Activated CD4-positive, alpha-beta T cell treated with anti-CD3 and anti-CD28 coated beads, Interleukin-2, amount 10 ng/mL, durations not matched to agents 24 days and 14 days (primary cell): ENCODE measurements around the gene IGSF10. TPM values are rescaled to one million over a fixed set of nuclear protein-coding genes. Genes with fewer than 3 reads are reported as not detected.

Experiments
- DNase-seq: peaks from one replicate; pipeline ENCODE4 v3.0.0; 2022
- H3K27ac Mint-ChIP-seq: one replicate; pipeline ENCODE4 v1.8.0; 2022; ENCODE audit warnings: mild to moderate bottlenecking, mixed read lengths
- H3K27me3 Mint-ChIP-seq: one replicate; pipeline ENCODE4 v1.8.0; 2022; ENCODE audit warnings: mixed read lengths
- H3K36me3 Mint-ChIP-seq: one replicate; pipeline ENCODE4 v1.8.0; 2022; ENCODE audit warnings: low read depth, mild to moderate bottlenecking, mixed read lengths
- H3K4me1 Mint-ChIP-seq: one replicate; pipeline ENCODE4 v1.8.0; 2021; ENCODE audit warnings: mixed read lengths
- H3K4me3 Mint-ChIP-seq: one replicate; pipeline ENCODE4 v1.8.0; 2022; ENCODE audit warnings: mild to moderate bottlenecking, moderate library complexity, mixed read lengths
- H3K9me3 Mint-ChIP-seq: one replicate; pipeline ENCODE4 v1.8.0; 2021; ENCODE audit warnings: mixed read lengths
- intact Hi-C: fragments of 100-400 bp; cut with micrococcal nuclease; formaldehyde crosslinking; loops from one replicate; pipeline ENCODE4 v1.15.1; 2023
- total RNA-seq: library from RNA; stranded (reverse); gene quantifications from 2 replicates; pipeline ENCODE4 v1.2.3, GENCODE V29; 2022

Gene IGSF10
- total RNA-seq, 1 donor from 2014 or later: not detected

DNA sequence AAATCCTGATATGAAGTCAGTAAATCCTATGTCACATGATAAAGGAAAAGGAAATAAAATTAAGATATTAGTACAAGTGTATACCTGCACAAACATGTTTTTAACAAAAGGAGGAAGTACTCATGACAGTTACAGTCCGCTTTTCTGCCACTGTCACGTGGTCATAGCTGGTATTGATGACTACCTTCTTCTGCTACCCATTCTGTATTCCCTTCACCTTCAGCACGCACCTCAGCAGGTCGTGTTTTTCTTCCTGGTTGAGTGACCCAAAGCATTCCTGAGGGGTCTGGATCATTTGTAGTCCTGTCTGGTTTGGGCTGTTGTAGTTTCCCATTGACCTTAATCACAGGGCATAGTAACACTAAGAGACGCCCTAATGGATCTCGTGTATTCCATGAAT is 41.1 kb downstream of the IGSF10 start:
- no peak for DNase-seq
- intact Hi-C loops: loop anchor here (10.0 kb wide), 1 partner anchor 125 kb away; no protein-coding TSS in a partner anchor
- Mint-ChIP-seq H3K4me3 (no peak overlapping the region), H3K36me3 (no peaks in the 10 kb centered on the region), H3K9me3 (no peaks in the 10 kb centered on the region), H3K27ac (no peak overlapping the region), H3K4me1 (no peaks in the 10 kb centered on the region), H3K27me3 (peaks cover 4% of the 10 kb centered on the region)

DNA sequence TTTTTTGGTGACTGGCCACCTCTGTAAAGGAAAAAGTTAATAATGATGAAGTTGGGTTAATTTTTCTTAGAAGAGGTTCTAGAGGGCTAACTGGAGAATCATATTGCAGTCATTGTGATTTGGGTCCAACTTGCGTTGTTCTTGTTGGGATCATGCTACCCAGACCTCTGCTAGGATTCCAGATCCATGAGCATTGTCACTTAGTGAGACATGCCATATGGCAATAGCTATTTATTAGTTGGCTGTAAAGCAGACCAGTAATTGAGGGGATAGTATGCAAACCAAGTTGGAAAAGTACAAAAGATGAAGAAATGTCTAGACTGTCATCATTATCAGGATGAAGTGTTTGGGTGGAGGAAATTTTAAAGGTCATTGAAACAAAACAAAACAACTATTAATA is 45.6 kb downstream of the IGSF10 start:
- no peak for DNase-seq
- no peak overlapping the region for H3K4me3 Mint-ChIP-seq
- no peaks in the 10 kb centered on the region for H3K36me3 Mint-ChIP-seq
- H3K27ac Mint-ChIP-seq: no peak overlapping the region
- no peaks in the 10 kb centered on the region for H3K4me1 Mint-ChIP-seq
- H3K27me3 Mint-ChIP-seq: peaks cover 4% of the 10 kb centered on the region
- intact Hi-C loops: loop anchor here (10.0 kb wide), 1 partner anchor 120 kb away; no protein-coding TSS in a partner anchor
- H3K9me3 Mint-ChIP-seq: no peaks in the 10 kb centered on the region

DNA sequence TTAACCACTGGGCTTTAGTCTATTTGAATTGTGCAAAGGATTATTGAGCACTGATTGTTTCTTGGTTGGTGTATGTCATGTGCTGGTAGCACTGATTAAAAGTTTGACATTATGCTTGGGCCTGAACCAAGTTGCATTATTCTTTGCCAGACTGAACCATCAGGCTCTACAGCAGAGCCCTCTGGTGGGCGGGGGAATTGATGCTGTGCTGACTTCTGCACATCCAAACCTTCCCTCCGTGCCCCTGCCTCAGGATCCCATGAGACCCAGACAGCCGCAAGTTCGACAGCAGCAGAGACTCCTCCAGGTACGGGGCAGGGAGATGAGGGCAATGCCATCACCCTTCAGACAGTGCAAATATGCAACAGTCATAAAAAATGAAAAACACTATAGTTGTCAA is 47.9 kb downstream of the IGSF10 start:
- no peak for DNase-seq
- no peaks in the 10 kb centered on the region for H3K4me1 Mint-ChIP-seq
- no peaks in the 10 kb centered on the region for H3K36me3 Mint-ChIP-seq
- H3K27ac Mint-ChIP-seq: no peak overlapping the region
- intact Hi-C loops: loop anchor here (10.0 kb wide), 1 partner anchor 118 kb away; no protein-coding TSS in a partner anchor
- no peak overlapping the region for H3K4me3 Mint-ChIP-seq
- peaks cover 4% of the 10 kb centered on the region for H3K27me3 Mint-ChIP-seq
- H3K9me3 Mint-ChIP-seq: no peaks in the 10 kb centered on the region

Other genes with a start within 250 kb of the IGSF10 start
- gene P2RY14, start 182.5 kb downstream of the IGSF10 start, total RNA-seq: 2.5 and 3.0 TPM in 2 replicates
- 1.0 and 1.4 TPM in 2 replicates for gene GPR87, start 144.2 kb downstream of the IGSF10 start, total RNA-seq
- gene P2RY13, start 131.5 kb downstream of the IGSF10 start, total RNA-seq: not detected in 2 replicates
- gene P2RY12, start 76.3 kb downstream of the IGSF10 start, total RNA-seq: not detected in 2 replicates